GM23338 (cell line): ENCODE data around the gene CRK.

Source experiments
- CREB1 ChIP-seq: fragments of 250-450 bp; sonication (Bioruptor Pico); IDR thresholded peaks from 2 replicates; pipeline ENCODE4 v1.5.0; 2020; ENCODE audit warnings: low read depth, mild to moderate bottlenecking, moderate library complexity
- EZH2 ChIP-seq: fragments of 200-600 bp; sonication (generic); IDR thresholded peaks from one replicate; pipeline ENCODE4 v1.8.0; 2017; ENCODE audit warnings: antibody characterized with exemption, mild to moderate bottlenecking, low read depth; ENCODE audit not compliant: unreplicated experiment
- EZH2phosphoT487 ChIP-seq: fragments of 200-600 bp; sonication (generic); IDR thresholded peaks from one replicate; pipeline ENCODE4 v1.8.1; 2018; ENCODE audit warnings: antibody characterized with exemption; ENCODE audit not compliant: unreplicated experiment
- JUNB ChIP-seq: IDR thresholded peaks from one replicate; pipeline ENCODE4 v1.6.1; 2016; ENCODE audit warnings: antibody characterized with exemption; ENCODE audit not compliant: unreplicated experiment
- POLR2AphosphoS5 ChIP-seq: IDR thresholded peaks from 2 replicates; pipeline ENCODE4 v1.6.1; 2016; ENCODE audit warnings: antibody characterized with exemption, low read depth
- TF ChIP-seq, protein P1 (sequence below), 2 experiments: fragments of 200-600 bp in 1 of 2; sonication (generic) in 1 of 2; conservative IDR thresholded peaks; 2 replicates each; pipeline versions ENCODE4 v1.5.1 to v1.6.1; 2016 to 2017; ENCODE audit warnings: antibody characterized with exemption in 2 of 2, low read depth in 2 of 2, mild to moderate bottlenecking in 2 of 2, moderate library complexity in 1 of 2
- TF ChIP-seq, protein P2 (sequence below): IDR thresholded peaks from one replicate; pipeline ENCODE4 v1.6.1; 2018; ENCODE audit warnings: antibody characterized with exemption; ENCODE audit not compliant: unreplicated experiment
- TF ChIP-seq, protein P3 (sequence below): fragments of 250-450 bp; sonication (Bioruptor Pico); IDR thresholded peaks from 2 replicates; pipeline ENCODE4 v1.5.0; 2020; ENCODE audit warnings: mild to moderate bottlenecking, moderate library complexity

DNA sequence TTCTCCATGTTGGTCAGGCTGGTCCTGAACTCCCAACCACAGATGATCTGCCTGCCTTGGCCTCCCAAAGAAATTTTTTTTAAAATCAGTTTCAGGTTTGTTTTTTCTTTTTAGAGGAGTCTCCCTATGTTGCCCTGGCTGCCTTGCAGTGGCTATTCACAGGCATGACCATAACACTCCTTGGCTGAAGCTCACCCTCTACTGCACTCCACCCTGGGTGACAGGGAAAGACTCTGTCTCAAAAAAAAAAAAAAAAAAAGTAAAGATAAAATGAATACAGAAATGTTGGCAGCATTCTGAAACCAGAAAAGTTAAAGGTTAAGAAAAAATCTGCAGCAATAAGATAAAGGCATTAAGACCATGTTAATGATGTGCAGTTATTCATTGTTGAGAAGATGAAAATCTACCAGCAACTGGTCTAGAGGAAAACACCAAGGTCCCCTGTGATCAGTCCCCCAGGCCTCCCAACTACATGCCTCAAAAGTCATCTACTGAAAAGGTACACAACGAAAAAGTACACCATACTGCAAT is 71.1 kb downstream of the CRK start:
- TF ChIP-seq POLR2AphosphoS5: no peak
- TF ChIP-seq, protein P1, sequence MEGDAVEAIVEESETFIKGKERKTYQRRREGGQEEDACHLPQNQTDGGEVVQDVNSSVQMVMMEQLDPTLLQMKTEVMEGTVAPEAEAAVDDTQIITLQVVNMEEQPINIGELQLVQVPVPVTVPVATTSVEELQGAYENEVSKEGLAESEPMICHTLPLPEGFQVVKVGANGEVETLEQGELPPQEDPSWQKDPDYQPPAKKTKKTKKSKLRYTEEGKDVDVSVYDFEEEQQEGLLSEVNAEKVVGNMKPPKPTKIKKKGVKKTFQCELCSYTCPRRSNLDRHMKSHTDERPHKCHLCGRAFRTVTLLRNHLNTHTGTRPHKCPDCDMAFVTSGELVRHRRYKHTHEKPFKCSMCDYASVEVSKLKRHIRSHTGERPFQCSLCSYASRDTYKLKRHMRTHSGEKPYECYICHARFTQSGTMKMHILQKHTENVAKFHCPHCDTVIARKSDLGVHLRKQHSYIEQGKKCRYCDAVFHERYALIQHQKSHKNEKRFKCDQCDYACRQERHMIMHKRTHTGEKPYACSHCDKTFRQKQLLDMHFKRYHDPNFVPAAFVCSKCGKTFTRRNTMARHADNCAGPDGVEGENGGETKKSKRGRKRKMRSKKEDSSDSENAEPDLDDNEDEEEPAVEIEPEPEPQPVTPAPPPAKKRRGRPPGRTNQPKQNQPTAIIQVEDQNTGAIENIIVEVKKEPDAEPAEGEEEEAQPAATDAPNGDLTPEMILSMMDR (conservative IDR thresholded peaks at IDR 0.05; ENCODE audit: low read depth in 2 of 2): no peak
- TF ChIP-seq, protein P2, sequence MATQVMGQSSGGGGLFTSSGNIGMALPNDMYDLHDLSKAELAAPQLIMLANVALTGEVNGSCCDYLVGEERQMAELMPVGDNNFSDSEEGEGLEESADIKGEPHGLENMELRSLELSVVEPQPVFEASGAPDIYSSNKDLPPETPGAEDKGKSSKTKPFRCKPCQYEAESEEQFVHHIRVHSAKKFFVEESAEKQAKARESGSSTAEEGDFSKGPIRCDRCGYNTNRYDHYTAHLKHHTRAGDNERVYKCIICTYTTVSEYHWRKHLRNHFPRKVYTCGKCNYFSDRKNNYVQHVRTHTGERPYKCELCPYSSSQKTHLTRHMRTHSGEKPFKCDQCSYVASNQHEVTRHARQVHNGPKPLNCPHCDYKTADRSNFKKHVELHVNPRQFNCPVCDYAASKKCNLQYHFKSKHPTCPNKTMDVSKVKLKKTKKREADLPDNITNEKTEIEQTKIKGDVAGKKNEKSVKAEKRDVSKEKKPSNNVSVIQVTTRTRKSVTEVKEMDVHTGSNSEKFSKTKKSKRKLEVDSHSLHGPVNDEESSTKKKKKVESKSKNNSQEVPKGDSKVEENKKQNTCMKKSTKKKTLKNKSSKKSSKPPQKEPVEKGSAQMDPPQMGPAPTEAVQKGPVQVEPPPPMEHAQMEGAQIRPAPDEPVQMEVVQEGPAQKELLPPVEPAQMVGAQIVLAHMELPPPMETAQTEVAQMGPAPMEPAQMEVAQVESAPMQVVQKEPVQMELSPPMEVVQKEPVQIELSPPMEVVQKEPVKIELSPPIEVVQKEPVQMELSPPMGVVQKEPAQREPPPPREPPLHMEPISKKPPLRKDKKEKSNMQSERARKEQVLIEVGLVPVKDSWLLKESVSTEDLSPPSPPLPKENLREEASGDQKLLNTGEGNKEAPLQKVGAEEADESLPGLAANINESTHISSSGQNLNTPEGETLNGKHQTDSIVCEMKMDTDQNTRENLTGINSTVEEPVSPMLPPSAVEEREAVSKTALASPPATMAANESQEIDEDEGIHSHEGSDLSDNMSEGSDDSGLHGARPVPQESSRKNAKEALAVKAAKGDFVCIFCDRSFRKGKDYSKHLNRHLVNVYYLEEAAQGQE: no peak
- TF ChIP-seq JUNB: no peak
- TF ChIP-seq EZH2: no peak
- TF ChIP-seq, protein P3, sequence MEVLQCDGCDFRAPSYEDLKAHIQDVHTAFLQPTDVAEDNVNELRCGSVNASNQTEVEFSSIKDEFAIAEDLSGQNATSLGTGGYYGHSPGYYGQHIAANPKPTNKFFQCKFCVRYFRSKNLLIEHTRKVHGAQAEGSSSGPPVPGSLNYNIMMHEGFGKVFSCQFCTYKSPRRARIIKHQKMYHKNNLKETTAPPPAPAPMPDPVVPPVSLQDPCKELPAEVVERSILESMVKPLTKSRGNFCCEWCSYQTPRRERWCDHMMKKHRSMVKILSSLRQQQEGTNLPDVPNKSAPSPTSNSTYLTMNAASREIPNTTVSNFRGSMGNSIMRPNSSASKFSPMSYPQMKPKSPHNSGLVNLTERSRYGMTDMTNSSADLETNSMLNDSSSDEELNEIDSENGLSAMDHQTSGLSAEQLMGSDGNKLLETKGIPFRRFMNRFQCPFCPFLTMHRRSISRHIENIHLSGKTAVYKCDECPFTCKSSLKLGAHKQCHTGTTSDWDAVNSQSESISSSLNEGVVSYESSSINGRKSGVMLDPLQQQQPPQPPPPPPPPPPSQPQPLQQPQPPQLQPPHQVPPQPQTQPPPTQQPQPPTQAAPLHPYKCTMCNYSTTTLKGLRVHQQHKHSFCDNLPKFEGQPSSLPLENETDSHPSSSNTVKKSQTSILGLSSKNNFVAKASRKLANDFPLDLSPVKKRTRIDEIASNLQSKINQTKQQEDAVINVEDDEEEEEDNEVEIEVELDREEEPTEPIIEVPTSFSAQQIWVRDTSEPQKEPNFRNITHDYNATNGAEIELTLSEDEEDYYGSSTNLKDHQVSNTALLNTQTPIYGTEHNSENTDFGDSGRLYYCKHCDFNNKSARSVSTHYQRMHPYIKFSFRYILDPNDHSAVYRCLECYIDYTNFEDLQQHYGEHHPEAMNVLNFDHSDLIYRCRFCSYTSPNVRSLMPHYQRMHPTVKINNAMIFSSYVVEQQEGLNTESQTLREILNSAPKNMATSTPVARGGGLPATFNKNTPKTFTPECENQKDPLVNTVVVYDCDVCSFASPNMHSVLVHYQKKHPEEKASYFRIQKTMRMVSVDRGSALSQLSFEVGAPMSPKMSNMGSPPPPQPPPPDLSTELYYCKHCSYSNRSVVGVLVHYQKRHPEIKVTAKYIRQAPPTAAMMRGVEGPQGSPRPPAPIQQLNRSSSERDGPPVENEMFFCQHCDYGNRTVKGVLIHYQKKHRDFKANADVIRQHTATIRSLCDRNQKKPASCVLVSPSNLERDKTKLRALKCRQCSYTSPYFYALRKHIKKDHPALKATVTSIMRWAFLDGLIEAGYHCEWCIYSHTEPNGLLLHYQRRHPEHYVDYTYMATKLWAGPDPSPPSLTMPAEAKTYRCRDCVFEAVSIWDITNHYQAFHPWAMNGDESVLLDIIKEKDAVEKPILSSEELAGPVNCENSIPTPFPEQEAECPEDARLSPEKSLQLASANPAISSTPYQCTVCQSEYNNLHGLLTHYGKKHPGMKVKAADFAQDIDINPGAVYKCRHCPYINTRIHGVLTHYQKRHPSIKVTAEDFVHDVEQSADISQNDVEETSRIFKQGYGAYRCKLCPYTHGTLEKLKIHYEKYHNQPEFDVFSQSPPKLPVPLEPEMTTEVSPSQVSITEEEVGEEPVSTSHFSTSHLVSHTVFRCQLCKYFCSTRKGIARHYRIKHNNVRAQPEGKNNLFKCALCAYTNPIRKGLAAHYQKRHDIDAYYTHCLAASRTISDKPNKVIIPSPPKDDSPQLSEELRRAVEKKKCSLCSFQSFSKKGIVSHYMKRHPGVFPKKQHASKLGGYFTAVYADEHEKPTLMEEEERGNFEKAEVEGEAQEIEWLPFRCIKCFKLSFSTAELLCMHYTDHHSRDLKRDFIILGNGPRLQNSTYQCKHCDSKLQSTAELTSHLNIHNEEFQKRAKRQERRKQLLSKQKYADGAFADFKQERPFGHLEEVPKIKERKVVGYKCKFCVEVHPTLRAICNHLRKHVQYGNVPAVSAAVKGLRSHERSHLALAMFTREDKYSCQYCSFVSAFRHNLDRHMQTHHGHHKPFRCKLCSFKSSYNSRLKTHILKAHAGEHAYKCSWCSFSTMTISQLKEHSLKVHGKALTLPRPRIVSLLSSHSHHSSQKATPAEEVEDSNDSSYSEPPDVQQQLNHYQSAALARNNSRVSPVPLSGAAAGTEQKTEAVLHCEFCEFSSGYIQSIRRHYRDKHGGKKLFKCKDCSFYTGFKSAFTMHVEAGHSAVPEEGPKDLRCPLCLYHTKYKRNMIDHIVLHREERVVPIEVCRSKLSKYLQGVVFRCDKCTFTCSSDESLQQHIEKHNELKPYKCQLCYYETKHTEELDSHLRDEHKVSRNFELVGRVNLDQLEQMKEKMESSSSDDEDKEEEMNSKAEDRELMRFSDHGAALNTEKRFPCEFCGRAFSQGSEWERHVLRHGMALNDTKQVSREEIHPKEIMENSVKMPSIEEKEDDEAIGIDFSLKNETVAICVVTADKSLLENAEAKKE (CRISPR knock-in tag): no peak
- TF ChIP-seq EZH2phosphoT487: no peak
- no peak for TF ChIP-seq CREB1 (CRISPR knock-in tag)
